Fibroblast of skin of left biceps (primary cell): Measurements from ENCODE around the gene GPR139.

ENCODE experiments used
- DNase-seq, 2 experiments: peaks; one replicate each; pipeline ENCODE4 v3.0.0-alpha.2; 2013; ENCODE audit warnings: low read depth in 2 of 2

The GPR139 gene

GRCh38 chr16:20053336-20053735 is 20.4 kb downstream of the GPR139 start:
- DNase-seq, result no peak

- no peak for DNase-seq
These were observed 22.1 kb downstream of the GPR139 start for GRCh38 chr16:20051611-20052010.

GRCh38 chr16:20051147-20051546 is 22.5 kb downstream of the GPR139 start:
- no peak for DNase-seq

GRCh38 chr16:20049831-20050230 is 23.9 kb downstream of the GPR139 start:
- DNase-seq, result no peak

DNA sequence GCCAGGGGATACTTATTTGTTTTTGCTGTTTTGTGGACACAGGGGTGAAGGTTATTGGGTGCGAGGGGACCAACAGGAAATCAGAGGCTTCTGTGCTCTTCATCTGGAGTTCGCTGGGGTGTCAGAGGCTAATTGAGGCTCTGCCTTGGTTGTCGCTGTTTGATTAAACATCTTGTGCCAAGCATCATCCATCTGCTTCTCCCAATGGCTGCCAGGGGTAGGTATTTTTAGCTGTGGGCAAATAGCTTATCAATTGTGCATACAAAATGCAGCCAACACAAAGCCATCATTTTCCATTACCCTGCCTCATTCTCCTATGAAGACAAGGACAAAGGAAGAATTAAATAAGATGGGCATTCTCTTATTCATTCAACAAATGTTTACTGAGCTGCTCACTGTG is 27.8 kb downstream of the GPR139 start:
- DNase-seq, result no peak

- DNase-seq, result no peak
These were observed 30.8 kb downstream of the GPR139 start for GRCh38 chr16:20042848-20043247.

GRCh38 chr16:20041924-20042596 is 31.6 kb downstream of the GPR139 start:
- DNase-seq, result no peak

DNA sequence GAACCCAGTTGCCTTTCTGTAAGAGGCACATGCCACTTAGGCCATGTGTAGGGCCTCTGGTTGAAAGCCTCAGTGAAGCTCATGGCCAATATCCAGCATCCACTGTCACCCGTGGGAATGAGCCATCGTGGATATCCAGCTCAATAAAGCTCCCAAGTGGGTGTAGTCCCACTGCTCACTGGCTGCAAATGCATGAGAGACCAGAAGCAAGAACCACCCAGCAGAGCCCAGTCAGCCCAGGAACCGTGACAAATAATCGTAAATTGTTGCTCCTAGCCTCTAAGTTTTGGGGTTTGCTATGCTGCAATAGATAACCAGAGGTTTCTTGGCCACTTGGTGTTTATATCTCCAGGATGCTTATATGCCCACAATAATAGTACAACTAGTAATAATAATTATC is 33.7 kb downstream of the GPR139 start:
- DNase-seq, result no peak

DNA sequence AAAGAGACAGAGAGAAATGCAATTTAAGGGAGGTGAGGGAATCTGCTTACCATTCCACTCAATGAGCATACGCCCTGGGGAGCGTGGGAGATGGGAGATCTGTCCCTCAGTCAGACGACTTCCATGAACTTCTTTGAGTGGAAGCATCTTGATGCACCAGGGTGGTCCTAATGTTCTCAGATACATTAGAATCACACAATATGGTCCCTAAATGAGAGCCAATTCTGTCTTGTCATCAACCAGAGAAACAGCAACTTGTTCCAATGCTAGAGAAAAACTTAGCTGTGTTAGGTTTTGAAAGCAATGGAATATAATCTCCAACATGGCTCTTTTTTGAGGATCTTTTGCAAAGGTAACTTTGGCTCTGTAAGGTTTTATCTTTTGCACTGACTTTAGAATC is 44.1 kb downstream of the GPR139 start:
- DNase-seq, result no peak

GRCh38 chr16:20026361-20027072 is 47.2 kb downstream of the GPR139 start:
- no peak for DNase-seq

DNA sequence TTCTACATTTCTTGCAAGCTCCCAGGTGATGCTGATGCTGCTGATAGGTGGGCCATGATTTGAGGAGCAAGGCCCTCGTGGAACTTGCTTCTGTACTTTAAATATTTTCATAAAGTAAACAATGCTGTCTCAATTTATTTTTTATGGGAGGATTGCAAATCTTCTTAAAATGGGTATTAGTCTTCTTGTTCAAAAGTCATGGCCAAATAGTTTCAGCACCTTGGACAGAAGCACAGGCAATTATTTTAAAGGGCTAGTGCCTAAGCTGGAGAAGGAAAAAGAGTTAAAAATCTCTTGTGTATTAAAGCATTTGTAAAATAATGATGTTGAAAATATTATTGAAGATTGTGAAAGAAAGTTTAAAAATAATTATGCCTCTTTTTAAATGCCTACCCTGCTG is 50.5 kb downstream of the GPR139 start:
- no peak for DNase-seq

GRCh38 chr16:20020976-20021375 is 52.7 kb downstream of the GPR139 start:
- DNase-seq, result no peak

DNA sequence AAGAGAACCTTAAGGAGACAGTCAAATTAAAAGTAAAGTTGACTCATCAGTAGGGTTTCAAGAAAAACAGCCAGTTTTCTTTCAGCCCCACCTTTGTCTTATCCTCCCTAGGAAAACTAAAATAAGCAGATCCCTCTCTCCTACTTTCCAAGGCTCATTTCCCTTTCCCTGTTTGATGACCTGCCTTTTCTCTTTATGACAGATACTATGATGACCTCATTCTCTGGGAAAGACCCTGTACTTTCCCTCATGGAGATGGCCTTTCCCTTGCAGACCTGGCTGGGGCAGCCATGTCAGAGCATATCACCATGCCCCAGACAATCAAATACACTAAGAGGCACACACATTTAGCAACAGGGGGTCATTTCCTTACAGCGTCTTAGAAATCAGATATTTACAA is 53.6 kb downstream of the GPR139 start:
- DNase-seq, result no peak

DNA sequence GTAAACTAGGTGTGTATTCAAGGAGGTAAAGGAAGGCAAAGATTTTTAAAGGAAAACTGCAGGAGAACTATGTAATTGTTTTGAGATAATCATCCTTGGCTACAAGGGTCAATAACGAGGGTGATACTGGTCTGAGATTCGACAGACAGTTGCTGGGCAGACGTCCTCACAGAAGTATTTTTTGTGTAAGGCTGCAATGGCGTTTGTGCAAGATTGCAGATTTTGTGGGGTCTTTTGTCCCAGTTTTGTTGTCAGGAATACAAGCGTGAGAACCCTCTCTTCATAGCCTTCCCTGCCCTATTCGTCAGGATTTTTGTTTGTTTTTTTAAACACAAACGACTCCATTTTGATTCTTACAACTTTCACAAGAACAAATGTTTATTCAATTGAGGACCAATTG is 57.5 kb downstream of the GPR139 start:
- DNase-seq, result no peak

GRCh38 chr16:20004931-20005330 is 68.8 kb downstream of the GPR139 start:
- DNase-seq, result no peak

- DNase-seq, result no peak
These were observed 70.8 kb downstream of the GPR139 start for GRCh38 chr16:20002936-20003335.

- no peak for DNase-seq
These were observed 71.6 kb downstream of the GPR139 start for GRCh38 chr16:20001856-20002707.

- no peak for DNase-seq
These were observed 76.0 kb downstream of the GPR139 start for GRCh38 chr16:19997734-19998133.

GRCh38 chr16:19997264-19997663 is 76.4 kb downstream of the GPR139 start:
- no peak for DNase-seq

- DNase-seq, result no peak
These were observed 79.1 kb downstream of the GPR139 start for GRCh38 chr16:19994466-19995170.

DNA sequence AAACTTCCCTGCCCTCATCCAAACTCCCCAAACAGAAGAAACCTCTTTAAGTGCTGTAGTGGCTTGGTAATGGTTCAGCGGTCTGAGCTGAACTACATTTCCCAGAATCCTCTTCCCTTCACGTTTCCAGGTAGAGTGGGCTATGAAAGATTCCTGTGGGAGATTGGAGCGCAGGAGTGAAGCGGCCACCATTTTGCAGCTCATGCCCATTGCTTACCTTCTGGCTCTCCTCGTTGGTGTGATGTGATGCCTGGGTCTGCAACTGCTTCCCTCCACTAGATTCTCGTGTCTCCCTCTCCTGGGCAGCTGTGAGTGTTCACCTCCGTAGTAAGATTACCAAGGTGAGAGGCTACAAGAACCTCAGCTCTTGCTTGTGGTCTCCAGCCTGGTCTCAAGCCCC is 82.1 kb downstream of the GPR139 start:
- DNase-seq, result no peak

DNA sequence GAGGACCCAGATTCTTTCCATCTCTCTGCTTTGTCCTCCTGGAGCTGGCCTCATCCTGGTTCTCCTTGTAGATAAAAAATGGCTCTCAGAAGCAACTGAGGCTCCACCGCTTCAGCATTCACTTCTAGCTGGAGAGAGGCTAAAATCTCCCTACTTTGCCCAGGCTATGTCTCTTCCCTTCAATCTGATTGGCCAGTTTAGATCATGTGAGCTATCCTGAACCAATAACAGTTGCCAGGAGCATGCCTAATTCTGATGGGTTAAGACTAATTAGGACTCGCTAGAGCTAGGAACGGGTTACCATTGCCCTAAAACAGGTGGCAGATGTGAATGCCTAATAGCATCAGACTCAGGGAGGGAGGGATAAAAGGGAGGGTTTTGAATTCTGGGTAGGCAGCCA is 89.6 kb downstream of the GPR139 start:
- no peak for DNase-seq
